Breast epithelium (tissue), 3 donors: ENCODE data around the gene FNDC3A.

Source experiments
- POLR2A ChIP-seq: fragments of 450-650 bp; IDR thresholded peaks from one replicate; pipeline ENCODE4 v1.6.1; 2016; ENCODE audit warnings: antibody characterized with exemption, mild to moderate bottlenecking, moderate library complexity
- TF ChIP-seq, protein P1 (sequence below), 3 donors: fragments of 450-650 bp; IDR thresholded peaks; one replicate each; pipeline ENCODE4 v1.5.1; 2016 to 2017; ENCODE audit warnings: antibody characterized with exemption in 3 of 3, mild to moderate bottlenecking in 3 of 3, moderate library complexity in 3 of 3

DNA sequence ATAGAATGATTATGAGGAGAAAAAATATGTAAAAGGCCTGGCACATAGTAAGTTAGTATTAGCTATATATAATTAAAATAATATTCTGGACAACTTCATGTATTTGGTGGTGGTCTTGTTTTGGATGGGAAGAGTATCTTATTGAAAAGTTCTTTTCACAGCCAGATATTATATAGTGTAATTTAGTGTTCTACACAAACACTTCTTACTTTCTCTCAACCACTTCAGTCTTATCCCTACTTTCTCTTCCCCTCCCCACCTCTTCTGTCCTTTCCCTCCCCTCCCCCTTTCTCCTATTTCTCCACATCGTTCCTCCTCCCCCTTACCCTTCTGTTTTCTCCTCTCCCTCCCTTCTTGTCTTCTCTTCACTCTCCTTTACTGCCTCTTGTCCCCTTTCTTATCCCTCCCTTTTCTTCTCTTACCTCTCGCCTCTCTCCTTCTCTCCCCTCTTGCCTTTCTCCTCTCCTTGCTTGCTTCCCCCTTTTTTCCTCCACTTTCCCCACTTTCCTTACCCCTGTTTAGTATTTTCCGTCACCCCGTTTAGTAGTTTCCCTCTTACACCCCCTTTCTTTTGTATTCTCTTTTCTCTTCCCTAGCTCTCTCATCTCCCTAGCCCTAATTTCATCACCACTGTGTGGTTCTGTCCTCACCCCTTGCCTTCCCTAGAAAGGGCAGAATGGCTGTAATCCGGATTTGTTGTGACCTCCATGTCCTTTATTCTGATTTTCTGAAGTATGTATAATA lies 137.2 kb downstream of the FNDC3A start:
- TF ChIP-seq, protein P1, sequence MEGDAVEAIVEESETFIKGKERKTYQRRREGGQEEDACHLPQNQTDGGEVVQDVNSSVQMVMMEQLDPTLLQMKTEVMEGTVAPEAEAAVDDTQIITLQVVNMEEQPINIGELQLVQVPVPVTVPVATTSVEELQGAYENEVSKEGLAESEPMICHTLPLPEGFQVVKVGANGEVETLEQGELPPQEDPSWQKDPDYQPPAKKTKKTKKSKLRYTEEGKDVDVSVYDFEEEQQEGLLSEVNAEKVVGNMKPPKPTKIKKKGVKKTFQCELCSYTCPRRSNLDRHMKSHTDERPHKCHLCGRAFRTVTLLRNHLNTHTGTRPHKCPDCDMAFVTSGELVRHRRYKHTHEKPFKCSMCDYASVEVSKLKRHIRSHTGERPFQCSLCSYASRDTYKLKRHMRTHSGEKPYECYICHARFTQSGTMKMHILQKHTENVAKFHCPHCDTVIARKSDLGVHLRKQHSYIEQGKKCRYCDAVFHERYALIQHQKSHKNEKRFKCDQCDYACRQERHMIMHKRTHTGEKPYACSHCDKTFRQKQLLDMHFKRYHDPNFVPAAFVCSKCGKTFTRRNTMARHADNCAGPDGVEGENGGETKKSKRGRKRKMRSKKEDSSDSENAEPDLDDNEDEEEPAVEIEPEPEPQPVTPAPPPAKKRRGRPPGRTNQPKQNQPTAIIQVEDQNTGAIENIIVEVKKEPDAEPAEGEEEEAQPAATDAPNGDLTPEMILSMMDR (IDR thresholded peaks at IDR 0.05) = no peak
- no peak for TF ChIP-seq POLR2A
